Measurements from ENCODE around the gene SRRM4.
"Not testable (repeated sequence)": the region's sequence is repeated elsewhere in the genome, so short reads cannot be mapped to it uniquely, and the experiment has no call there.

SRRM4 gene

GRCh38 chr12:119071638-119072231, 90.4 kb downstream of the SRRM4 start:
- DNase-seq: no peak

GRCh38 chr12:119072440-119072839, 91.1 kb downstream of the SRRM4 start:
- DNase-seq: no peak

- DNase-seq: no peak
Measured at GRCh38 chr12:119075222-119075787, 94.0 kb downstream of the SRRM4 start.

- no peak for DNase-seq
Measured at GRCh38 chr12:119075918-119076317, 94.6 kb downstream of the SRRM4 start.

GRCh38 chr12:119079530-119079929, 98.2 kb downstream of the SRRM4 start:
- DNase-seq: no peak

GRCh38 chr12:119082016-119082415, 100.7 kb downstream of the SRRM4 start:
- no peak for DNase-seq

- no peak for DNase-seq
Measured at GRCh38 chr12:119082496-119082895, 101.2 kb downstream of the SRRM4 start.

GRCh38 chr12:119088685-119089379, 107.5 kb downstream of the SRRM4 start:
- DNase-seq: no peak

- DNase-seq: no peak
Measured at GRCh38 chr12:119089380-119090013, 108.2 kb downstream of the SRRM4 start.

- DNase-seq: no peak
Measured at GRCh38 chr12:119090276-119090675, 108.9 kb downstream of the SRRM4 start.

- no peak for DNase-seq
Measured at GRCh38 chr12:119090865-119091264, 109.5 kb downstream of the SRRM4 start.

GRCh38 chr12:119096429-119097202, 115.3 kb downstream of the SRRM4 start:
- DNase-seq: no peak

GRCh38 chr12:119100933-119101332, 119.6 kb downstream of the SRRM4 start:
- DNase-seq: no peak

- DNase-seq: no peak
Measured at GRCh38 chr12:119102274-119102673, 120.9 kb downstream of the SRRM4 start.

GRCh38 chr12:119102714-119103113, 121.4 kb downstream of the SRRM4 start:
- DNase-seq: no peak

- DNase-seq: not testable (repeated sequence)
Measured at GRCh38 chr12:119104969-119105368, 123.6 kb downstream of the SRRM4 start.

- no peak for DNase-seq
Measured at GRCh38 chr12:119113496-119113986, 132.2 kb downstream of the SRRM4 start.

- no peak for DNase-seq
Measured at GRCh38 chr12:119114294-119114693, 133.0 kb downstream of the SRRM4 start.

GRCh38 chr12:119115296-119115905, 134.1 kb downstream of the SRRM4 start:
- DNase-seq: no peak

- DNase-seq: no peak
Measured at GRCh38 chr12:119117936-119118335, 136.6 kb downstream of the SRRM4 start.

GRCh38 chr12:119118625-119119024, 137.3 kb downstream of the SRRM4 start:
- no peak for DNase-seq

- no peak for DNase-seq
Measured at GRCh38 chr12:119122047-119122446, 140.7 kb downstream of the SRRM4 start.

GRCh38 chr12:119122751-119123150, 141.4 kb downstream of the SRRM4 start:
- no peak for DNase-seq
